HCT116 (cell line): ENCODE results near the gene OR4E1. TPM values are rescaled to one million over a fixed set of nuclear protein-coding genes. Genes with fewer than 3 reads are reported as not detected.

Source experiments
- ATAC-seq: fragments of 200-7000 bp; cut with Tn5 transposase; 2 replicates; pipeline ENCODE4 v1.9.1; 2020; ENCODE audit warnings: mild to moderate bottlenecking, moderate library complexity
- BruUV-seq: library from RNA; stranded (reverse); fragments of 400-500 nt; replicated peaks from 2 replicates; lab custom pipeline; 2021; lab: Mats Ljungman, UMichigan
- CTCF ChIA-PET: fragments of 300-600 bp; sonication (Branson Sonifier 250); formaldehyde crosslinking; loops from one replicate; lab custom pipeline; 2021; ENCODE audit warnings: antibody characterized with exemption; lab: Charles Lee
- POLR2A ChIA-PET: fragments of 300-600, 350-600 bp; sonication (Branson Sonifier 250); formaldehyde crosslinking; loops from one replicate; lab custom pipeline; 2021; ENCODE audit warnings: antibody characterized with exemption; lab: Charles Lee
- RAD21 ChIA-PET, 2 experiments: fragments of 300-600 bp; sonication (Branson Sonifier 250); formaldehyde crosslinking; loops; one replicate each; lab custom pipeline; 2023; ENCODE audit warnings: low total read pairs in 2 of 2; ENCODE audit not compliant: uncharacterized antibody in 2 of 2, unreplicated experiment in 2 of 2, low non-redundant PET in 1 of 2; lab: Charles Lee
- DNase-seq: peaks from one replicate; pipeline ENCODE4 v3.0.0-alpha.2; 2010; ENCODE audit warnings: low read depth, low spot score
- H2AFZ ChIP-seq: fragments of 200-600 bp; shearing (Covaris generic), sonication (generic); 2 replicates; pipeline ENCODE4 v1.6.1; 2017; ENCODE audit warnings: low read depth, mixed run types, mixed read lengths, antibody characterized with exemption, low read length; ENCODE audit not compliant: poor library complexity, severe bottlenecking
- H3K27ac ChIP-seq: 2 replicates; pipeline ENCODE4 v1.5.1; 2012; ENCODE audit warnings: low read depth, low read length
- H3K27me3 ChIP-seq: fragments of 200-600 bp; sonication (generic); 2 replicates; pipeline ENCODE4 v1.6.1; 2016; ENCODE audit warnings: mixed run types, low read length, mixed read lengths; ENCODE audit not compliant: insufficient read depth
- H3K36me3 ChIP-seq, 2 experiments: fragments of 200-500 bp in 1 of 2; fragments of 200-600 bp in 1 of 2; sonication (Bioruptor generic) in 1 of 2; sonication (generic) in 1 of 2; 2 replicates each; pipeline versions ENCODE4 v1.5.1 to v1.6.1; 2014 to 2016; ENCODE audit warnings: low read length in 2 of 2, inconsistent platforms in 1 of 2, mixed read lengths in 1 of 2, mixed run types in 1 of 2; ENCODE audit not compliant: insufficient read depth in 2 of 2, control insufficient read depth in 1 of 2
- H3K4me1 ChIP-seq, 2 experiments: fragments of 200-600 bp in 1 of 2; sonication (generic) in 1 of 2; 2 replicates each; pipeline versions ENCODE4 v1.5.1 to v1.6.1; 2012 to 2017; ENCODE audit warnings: low read length in 2 of 2, inconsistent platforms in 1 of 2, mild to moderate bottlenecking in 1 of 2, mixed read lengths in 1 of 2, mixed run types in 1 of 2, moderate library complexity in 1 of 2; ENCODE audit not compliant: insufficient read depth in 2 of 2, control insufficient read depth in 1 of 2
- H3K4me2 ChIP-seq: fragments of 200-600 bp; sonication (generic); 2 replicates; pipeline ENCODE4 v1.6.1; 2017; ENCODE audit warnings: mixed run types, low read length, mixed read lengths
- H3K4me3 ChIP-seq, 2 experiments: fragments of 200-600 bp in 1 of 2; sonication (generic) in 1 of 2; replicated peaks in 1 of 2; 2 replicates each; pipeline ENCODE4 v1.5.1; 2011 to 2016; ENCODE audit warnings: low read length in 2 of 2, control low read depth in 1 of 2, low read depth in 1 of 2, mild to moderate bottlenecking in 1 of 2, mixed read lengths in 1 of 2, mixed run types in 1 of 2
- H3K79me2 ChIP-seq: fragments of 200-600 bp; sonication (generic); 2 replicates; pipeline ENCODE4 v1.6.1; 2017; ENCODE audit warnings: mild to moderate bottlenecking, mixed run types, low read length, moderate library complexity, mixed read lengths; ENCODE audit not compliant: insufficient read depth
- H3K9ac ChIP-seq: fragments of 200-600 bp; sonication (generic); 2 replicates; pipeline ENCODE4 v1.6.1; 2016; ENCODE audit warnings: low read length, mixed read lengths
- H3K9me2 ChIP-seq: fragments of 200-600 bp; sonication (generic), shearing (Covaris generic); 2 replicates; pipeline ENCODE4 v1.6.1; 2017; ENCODE audit warnings: mixed run types, mild to moderate bottlenecking, moderate library complexity; ENCODE audit not compliant: insufficient read depth
- H3K9me3 ChIP-seq, 2 experiments: fragments of 200-500 bp in 1 of 2; fragments of 200-600 bp in 1 of 2; sonication (Bioruptor generic) in 1 of 2; sonication (generic) in 1 of 2; 2 replicates each; pipeline ENCODE4 v1.6.1; 2014 to 2017; ENCODE audit warnings: low read length in 2 of 2, mixed read lengths in 2 of 2, inconsistent platforms in 1 of 2, low read depth in 1 of 2, mild to moderate bottlenecking in 1 of 2, mixed run types in 1 of 2, moderate library complexity in 1 of 2; ENCODE audit not compliant: control insufficient read depth in 1 of 2, insufficient read depth in 1 of 2
- H4K20me1 ChIP-seq: fragments of 200-600 bp; sonication (generic), shearing (Covaris generic); 2 replicates; pipeline ENCODE4 v1.6.1; 2017; ENCODE audit warnings: mixed run types, mild to moderate bottlenecking, moderate library complexity; ENCODE audit not compliant: insufficient read depth
- CBX3 ChIP-seq: IDR thresholded peaks from 2 replicates; pipeline ENCODE4 v1.6.1; 2012; ENCODE audit warnings: low read depth
- CEBPB ChIP-seq: IDR thresholded peaks from 2 replicates; pipeline ENCODE4 v1.6.1; 2012; ENCODE audit warnings: low read depth
- EGR1 ChIP-seq: IDR thresholded peaks from 2 replicates; pipeline ENCODE4 v1.6.1; 2012; ENCODE audit warnings: low read depth
- ELF1 ChIP-seq: IDR thresholded peaks from 2 replicates; pipeline ENCODE4 v1.6.1; 2012; ENCODE audit warnings: low read depth, borderline replicate concordance
- EZH2 ChIP-seq: fragments of 200-600 bp; sonication (generic); IDR thresholded peaks from 2 replicates; pipeline ENCODE4 v1.6.1; 2017; ENCODE audit warnings: antibody characterized with exemption, mixed run types
- EZH2phosphoT487 ChIP-seq: fragments of 200-600 bp; IDR thresholded peaks from 2 replicates; pipeline ENCODE4 v1.6.1; 2018; ENCODE audit warnings: antibody characterized with exemption, borderline replicate concordance
- FOSL1 ChIP-seq: IDR thresholded peaks from 2 replicates; pipeline ENCODE4 v1.6.1; 2012; ENCODE audit warnings: low read depth
- JUND ChIP-seq: IDR thresholded peaks from 2 replicates; pipeline ENCODE4 v1.6.1; 2012
- POLR2A ChIP-seq: IDR thresholded peaks from 2 replicates; pipeline ENCODE4 v1.7.0; 2011; ENCODE audit warnings: borderline replicate concordance; ENCODE audit not compliant: insufficient read depth, insufficient read length; ENCODE audit errors: extremely low read depth
- RAD21 ChIP-seq: IDR thresholded peaks from 2 replicates; pipeline ENCODE4 v1.6.1; 2012; ENCODE audit warnings: low read depth, mild to moderate bottlenecking
- SIN3A ChIP-seq: IDR thresholded peaks from 2 replicates; pipeline ENCODE4 v1.6.1; 2012; ENCODE audit warnings: low read depth
- SP1 ChIP-seq: IDR thresholded peaks from 2 replicates; pipeline ENCODE4 v1.6.1; 2012; ENCODE audit warnings: low read depth
- TCF7L2 ChIP-seq: IDR thresholded peaks from 2 replicates; pipeline ENCODE4 v1.7.0; 2011; ENCODE audit warnings: borderline replicate concordance, inconsistent platforms; ENCODE audit not compliant: insufficient read depth, insufficient read length; ENCODE audit errors: extremely low read depth
- ZFX ChIP-seq: fragments of 450-650 bp; IDR thresholded peaks from 2 replicates; pipeline ENCODE4 v1.6.1; 2017
- intact Hi-C: fragments of 100-400 bp; cut with micrococcal nuclease; formaldehyde crosslinking; loops from 2 replicates; pipeline ENCODE4 v1.10.0; 2022
- total RNA-seq: library from RNA; stranded (reverse); gene quantifications from one replicate; pipeline ENCODE4 v1.2.1, GENCODE V29; 2021; ENCODE audit not compliant: unreplicated experiment
- TF ChIP-seq, protein P1 (sequence below): IDR thresholded peaks from 2 replicates; pipeline ENCODE4 v1.6.1; 2012
- TF ChIP-seq, protein P2 (sequence below): IDR thresholded peaks from 2 replicates; pipeline ENCODE4 v1.6.1; 2012; ENCODE audit warnings: low read depth
- TF ChIP-seq, protein P3 (sequence below), 3 experiments: fragments of 200-600 bp in 1 of 3; sonication (generic) in 1 of 3; IDR thresholded peaks in 2 of 3; conservative IDR thresholded peaks in 1 of 3; 2 replicates each; pipeline ENCODE4 v1.5.1; 2012 to 2017; ENCODE audit warnings: low read depth in 2 of 3, low read length in 2 of 3, antibody characterized with exemption in 1 of 3, borderline replicate concordance in 1 of 3, control low read depth in 1 of 3, mild to moderate bottlenecking in 1 of 3, mixed read lengths in 1 of 3, mixed run types in 1 of 3, moderate library complexity in 1 of 3; ENCODE audit not compliant: insufficient read depth in 1 of 3

Gene OR4E1
- total RNA-seq, 1 experiment from 2014 or later: not detected

DNA sequence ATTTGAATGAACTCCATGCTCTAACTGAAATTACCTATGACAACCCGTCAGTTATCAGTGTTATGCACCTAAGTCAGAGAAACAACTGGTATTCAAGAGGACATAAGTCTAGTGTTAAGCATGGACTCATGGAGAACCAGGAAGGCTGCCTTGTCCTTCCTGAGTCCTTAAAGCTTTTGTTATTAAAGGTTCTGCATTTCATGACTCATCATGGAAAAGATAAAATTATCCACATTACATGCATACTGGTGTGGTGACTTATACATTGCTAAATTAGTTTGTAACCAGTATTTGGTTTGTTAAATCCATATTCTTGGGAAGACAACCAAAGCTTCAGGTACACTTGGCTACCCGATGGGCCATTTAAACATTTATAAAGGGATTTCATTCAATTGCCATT lies 6.5 kb upstream of the OR4E1 start:
- Histone ChIP-seq H2AFZ (no peak overlapping the region), H3K4me2 (no peak overlapping the region), H3K79me2 (no peaks in the 10 kb centered on the region), H3K9me3 (no peaks in the 10 kb centered on the region), H3K4me1 (no peaks in the 10 kb centered on the region), H3K4me3 (no peak overlapping the region), H4K20me1 (no peaks in the 10 kb centered on the region), H3K27me3 (peaks cover 50% of the 10 kb centered on the region), H3K27ac (no peak overlapping the region), H3K9ac (no peak overlapping the region), H3K36me3 (no peaks in the 10 kb centered on the region), H3K9me2 (no peaks in the 10 kb centered on the region)
- no peak for ATAC-seq
- POLR2A ChIA-PET: no interaction called here
- no peak for DNase-seq
- TF ChIP-seq TCF7L2: no peak
- no peak for TF ChIP-seq FOSL1
- TF ChIP-seq ZFX: no peak
- TF ChIP-seq POLR2A: no peak
- TF ChIP-seq, protein P1, sequence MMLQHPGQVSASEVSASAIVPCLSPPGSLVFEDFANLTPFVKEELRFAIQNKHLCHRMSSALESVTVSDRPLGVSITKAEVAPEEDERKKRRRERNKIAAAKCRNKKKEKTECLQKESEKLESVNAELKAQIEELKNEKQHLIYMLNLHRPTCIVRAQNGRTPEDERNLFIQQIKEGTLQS: no peak
- no peak for TF ChIP-seq EZH2phosphoT487
- no peak for TF ChIP-seq SIN3A
- TF ChIP-seq, protein P2, sequence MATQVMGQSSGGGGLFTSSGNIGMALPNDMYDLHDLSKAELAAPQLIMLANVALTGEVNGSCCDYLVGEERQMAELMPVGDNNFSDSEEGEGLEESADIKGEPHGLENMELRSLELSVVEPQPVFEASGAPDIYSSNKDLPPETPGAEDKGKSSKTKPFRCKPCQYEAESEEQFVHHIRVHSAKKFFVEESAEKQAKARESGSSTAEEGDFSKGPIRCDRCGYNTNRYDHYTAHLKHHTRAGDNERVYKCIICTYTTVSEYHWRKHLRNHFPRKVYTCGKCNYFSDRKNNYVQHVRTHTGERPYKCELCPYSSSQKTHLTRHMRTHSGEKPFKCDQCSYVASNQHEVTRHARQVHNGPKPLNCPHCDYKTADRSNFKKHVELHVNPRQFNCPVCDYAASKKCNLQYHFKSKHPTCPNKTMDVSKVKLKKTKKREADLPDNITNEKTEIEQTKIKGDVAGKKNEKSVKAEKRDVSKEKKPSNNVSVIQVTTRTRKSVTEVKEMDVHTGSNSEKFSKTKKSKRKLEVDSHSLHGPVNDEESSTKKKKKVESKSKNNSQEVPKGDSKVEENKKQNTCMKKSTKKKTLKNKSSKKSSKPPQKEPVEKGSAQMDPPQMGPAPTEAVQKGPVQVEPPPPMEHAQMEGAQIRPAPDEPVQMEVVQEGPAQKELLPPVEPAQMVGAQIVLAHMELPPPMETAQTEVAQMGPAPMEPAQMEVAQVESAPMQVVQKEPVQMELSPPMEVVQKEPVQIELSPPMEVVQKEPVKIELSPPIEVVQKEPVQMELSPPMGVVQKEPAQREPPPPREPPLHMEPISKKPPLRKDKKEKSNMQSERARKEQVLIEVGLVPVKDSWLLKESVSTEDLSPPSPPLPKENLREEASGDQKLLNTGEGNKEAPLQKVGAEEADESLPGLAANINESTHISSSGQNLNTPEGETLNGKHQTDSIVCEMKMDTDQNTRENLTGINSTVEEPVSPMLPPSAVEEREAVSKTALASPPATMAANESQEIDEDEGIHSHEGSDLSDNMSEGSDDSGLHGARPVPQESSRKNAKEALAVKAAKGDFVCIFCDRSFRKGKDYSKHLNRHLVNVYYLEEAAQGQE: no peak
- TF ChIP-seq, protein P3, sequence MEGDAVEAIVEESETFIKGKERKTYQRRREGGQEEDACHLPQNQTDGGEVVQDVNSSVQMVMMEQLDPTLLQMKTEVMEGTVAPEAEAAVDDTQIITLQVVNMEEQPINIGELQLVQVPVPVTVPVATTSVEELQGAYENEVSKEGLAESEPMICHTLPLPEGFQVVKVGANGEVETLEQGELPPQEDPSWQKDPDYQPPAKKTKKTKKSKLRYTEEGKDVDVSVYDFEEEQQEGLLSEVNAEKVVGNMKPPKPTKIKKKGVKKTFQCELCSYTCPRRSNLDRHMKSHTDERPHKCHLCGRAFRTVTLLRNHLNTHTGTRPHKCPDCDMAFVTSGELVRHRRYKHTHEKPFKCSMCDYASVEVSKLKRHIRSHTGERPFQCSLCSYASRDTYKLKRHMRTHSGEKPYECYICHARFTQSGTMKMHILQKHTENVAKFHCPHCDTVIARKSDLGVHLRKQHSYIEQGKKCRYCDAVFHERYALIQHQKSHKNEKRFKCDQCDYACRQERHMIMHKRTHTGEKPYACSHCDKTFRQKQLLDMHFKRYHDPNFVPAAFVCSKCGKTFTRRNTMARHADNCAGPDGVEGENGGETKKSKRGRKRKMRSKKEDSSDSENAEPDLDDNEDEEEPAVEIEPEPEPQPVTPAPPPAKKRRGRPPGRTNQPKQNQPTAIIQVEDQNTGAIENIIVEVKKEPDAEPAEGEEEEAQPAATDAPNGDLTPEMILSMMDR (IDR thresholded peaks at IDR 0.05 in 2 of 3, conservative IDR thresholded peaks at IDR 0.05 in 1 of 3; ENCODE audit: borderline replicate concordance in 1 of 3, insufficient read depth in 1 of 3, low read depth in 2 of 3, low read length in 2 of 3): no peak
- TF ChIP-seq ELF1: no peak
- no peak for TF ChIP-seq RAD21
- TF ChIP-seq JUND: no peak
- no peak for TF ChIP-seq CEBPB
- no peak for TF ChIP-seq SP1
- no peak for TF ChIP-seq CBX3
- no peak for TF ChIP-seq EGR1
- TF ChIP-seq EZH2: no peak
- intact Hi-C loops: no loop called here
- CTCF ChIA-PET: no interaction called here
- RAD21 ChIA-PET: no interaction called here
- BruUV-seq: no TSS peak
